Right atrium auricular region (tissue), 2 donors: ENCODE data around the gene OR4D1. TPM values are rescaled to one million over a fixed set of nuclear protein-coding genes. Genes with fewer than 3 reads are reported as not detected.
A peak's percentile ranks its signal among the peaks of the same experiment; 100 is the strongest.

Experiments
- DNase-seq: peaks from one replicate; pipeline ENCODE4 v3.0.0-alpha.2; 2019; ENCODE audit warnings: low spot score
- H3K27ac ChIP-seq, 2 donors: fragments of 200-600 bp; sonication (generic); 1 replicate in 1 of 2; 2 replicates in 1 of 2; pipeline ENCODE4 v1.5.1; 2016 to 2019
- H3K27me3 ChIP-seq, 2 donors: fragments of 200-600 bp; sonication (generic); one replicate each; pipeline versions ENCODE4 v1.5.1 to v1.6.0; 2017 to 2019
- H3K36me3 ChIP-seq: fragments of 200-600 bp; sonication (generic); one replicate; pipeline ENCODE4 v1.5.1; 2016
- H3K4me1 ChIP-seq, 2 donors: fragments of 200-600 bp; sonication (generic); one replicate each; pipeline versions ENCODE4 v1.5.1 to v1.6.0; 2017 to 2019
- H3K4me3 ChIP-seq, 2 donors: fragments of 200-600 bp; sonication (generic); 1 replicate in 1 of 2; 2 replicates in 1 of 2; pipeline ENCODE4 v1.5.1; 2017 to 2019; ENCODE audit warnings: mild to moderate bottlenecking in 1 of 2, moderate library complexity in 1 of 2
- H3K9me3 ChIP-seq, 2 donors: fragments of 200-600 bp; sonication (generic); one replicate each; pipeline ENCODE4 v1.5.1; 2019
- total RNA-seq, 2 donors: library from RNA; depleted of rRNA; stranded (reverse); fragments of >200 nt; gene quantifications; one replicate each; pipeline ENCODE4 v1.1.0, GENCODE V29; 2016
- TF ChIP-seq, protein P1 (sequence below), 2 donors: fragments of 200-600 bp; sonication (generic); IDR thresholded peaks; one replicate each; pipeline ENCODE4 v1.5.1; 2019; ENCODE audit warnings: antibody characterized with exemption in 2 of 2

Gene OR4D1
- total RNA-seq, 2 donors from 2014 or later: not detected

DNA sequence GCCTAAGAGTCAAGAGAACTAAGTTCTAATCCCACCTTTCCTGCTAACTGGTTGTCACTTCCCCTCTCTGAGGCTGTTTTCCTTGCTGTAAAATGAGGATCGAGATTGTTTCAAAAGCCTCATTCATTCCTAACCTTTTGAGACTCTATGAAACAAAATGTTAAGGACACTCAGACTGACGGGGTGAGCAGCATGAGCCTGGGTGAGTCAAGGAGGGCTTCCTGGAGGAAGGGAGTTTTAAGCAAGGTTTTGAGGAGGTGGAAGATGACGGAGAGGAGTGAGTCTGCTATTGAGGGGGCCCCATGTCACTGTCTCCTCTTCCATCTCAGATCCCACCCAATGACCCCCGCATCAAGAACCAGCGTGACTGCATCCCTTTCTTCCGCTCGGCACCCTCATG lies 48.4 kb downstream of the OR4D1 start:
- Histone ChIP-seq H3K9me3 (no peaks in the 10 kb centered on the region), H3K4me3 (no peak overlapping the region), H3K27ac (no peak overlapping the region), H3K27me3 (no peaks in the 10 kb centered on the region), H3K36me3 (no peaks in the 10 kb centered on the region), H3K4me1 (no peaks in the 10 kb centered on the region)
- no peak for DNase-seq
- TF ChIP-seq, protein P1, sequence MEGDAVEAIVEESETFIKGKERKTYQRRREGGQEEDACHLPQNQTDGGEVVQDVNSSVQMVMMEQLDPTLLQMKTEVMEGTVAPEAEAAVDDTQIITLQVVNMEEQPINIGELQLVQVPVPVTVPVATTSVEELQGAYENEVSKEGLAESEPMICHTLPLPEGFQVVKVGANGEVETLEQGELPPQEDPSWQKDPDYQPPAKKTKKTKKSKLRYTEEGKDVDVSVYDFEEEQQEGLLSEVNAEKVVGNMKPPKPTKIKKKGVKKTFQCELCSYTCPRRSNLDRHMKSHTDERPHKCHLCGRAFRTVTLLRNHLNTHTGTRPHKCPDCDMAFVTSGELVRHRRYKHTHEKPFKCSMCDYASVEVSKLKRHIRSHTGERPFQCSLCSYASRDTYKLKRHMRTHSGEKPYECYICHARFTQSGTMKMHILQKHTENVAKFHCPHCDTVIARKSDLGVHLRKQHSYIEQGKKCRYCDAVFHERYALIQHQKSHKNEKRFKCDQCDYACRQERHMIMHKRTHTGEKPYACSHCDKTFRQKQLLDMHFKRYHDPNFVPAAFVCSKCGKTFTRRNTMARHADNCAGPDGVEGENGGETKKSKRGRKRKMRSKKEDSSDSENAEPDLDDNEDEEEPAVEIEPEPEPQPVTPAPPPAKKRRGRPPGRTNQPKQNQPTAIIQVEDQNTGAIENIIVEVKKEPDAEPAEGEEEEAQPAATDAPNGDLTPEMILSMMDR (IDR thresholded peaks at IDR 0.05): no peak

DNA sequence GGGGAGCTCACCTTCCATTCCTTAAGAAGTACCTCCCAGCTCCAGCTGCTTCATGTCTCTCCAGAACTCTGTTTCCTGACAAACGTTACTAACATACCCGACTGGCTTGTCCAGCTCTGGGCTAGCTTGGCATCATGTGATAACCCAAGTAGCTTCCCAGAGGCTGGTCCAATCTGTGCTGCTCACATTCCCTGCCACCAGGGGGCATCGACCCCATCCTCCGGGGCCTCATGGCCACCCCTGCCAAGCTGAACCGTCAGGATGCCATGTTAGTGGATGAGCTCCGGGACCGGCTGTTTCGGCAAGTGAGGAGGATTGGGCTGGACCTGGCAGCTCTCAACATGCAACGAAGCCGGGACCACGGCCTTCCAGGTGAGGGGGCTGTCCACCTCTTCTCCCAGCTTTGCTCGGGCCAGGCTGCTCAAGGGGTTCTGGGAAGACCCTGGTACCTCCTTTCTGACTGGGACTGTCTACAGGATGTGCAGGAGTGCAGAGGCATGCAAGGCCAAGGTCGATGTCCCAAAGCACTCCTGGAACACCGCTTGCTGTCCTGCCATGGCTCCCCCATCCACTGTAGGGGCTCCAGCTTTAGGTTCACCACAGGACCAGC lies 51.9 kb downstream of the OR4D1 start:
- Histone ChIP-seq H3K9me3 (no peaks in the 10 kb centered on the region), H3K27ac (no peak overlapping the region), H3K4me3 (no peak overlapping the region), H3K4me1 (no peaks in the 10 kb centered on the region), H3K36me3 (no peaks in the 10 kb centered on the region), H3K27me3 (no peaks in the 10 kb centered on the region)
- TF ChIP-seq, protein P1 (IDR thresholded peaks at IDR 0.05): peak in 1 of 2 donors; percentile 53
- no peak for DNase-seq

DNA sequence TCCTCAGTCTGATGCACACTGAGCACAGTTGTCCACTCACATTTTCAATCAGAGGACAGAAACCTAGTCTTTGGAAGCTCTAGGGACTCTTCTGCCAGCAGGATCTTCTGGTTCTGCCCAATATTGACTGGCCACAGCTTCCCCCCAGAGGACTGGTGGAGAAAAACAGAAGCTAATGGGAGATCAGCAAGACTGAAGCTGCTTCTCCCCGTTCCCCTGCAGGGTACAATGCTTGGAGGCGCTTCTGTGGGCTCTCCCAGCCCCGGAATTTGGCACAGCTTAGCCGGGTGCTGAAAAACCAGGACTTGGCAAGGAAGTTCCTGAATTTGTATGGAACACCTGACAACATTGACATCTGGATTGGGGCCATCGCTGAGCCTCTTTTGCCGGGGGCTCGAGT lies 54.7 kb downstream of the OR4D1 start:
- no peak for DNase-seq
- Histone ChIP-seq H3K27me3 (no peaks in the 10 kb centered on the region), H3K4me3 (no peak overlapping the region), H3K9me3 (no peaks in the 10 kb centered on the region), H3K27ac (no peak overlapping the region), H3K4me1 (no peaks in the 10 kb centered on the region), H3K36me3 (peaks cover 16% of the 10 kb centered on the region)
- TF ChIP-seq, protein P1 (IDR thresholded peaks at IDR 0.05): no peak

DNA sequence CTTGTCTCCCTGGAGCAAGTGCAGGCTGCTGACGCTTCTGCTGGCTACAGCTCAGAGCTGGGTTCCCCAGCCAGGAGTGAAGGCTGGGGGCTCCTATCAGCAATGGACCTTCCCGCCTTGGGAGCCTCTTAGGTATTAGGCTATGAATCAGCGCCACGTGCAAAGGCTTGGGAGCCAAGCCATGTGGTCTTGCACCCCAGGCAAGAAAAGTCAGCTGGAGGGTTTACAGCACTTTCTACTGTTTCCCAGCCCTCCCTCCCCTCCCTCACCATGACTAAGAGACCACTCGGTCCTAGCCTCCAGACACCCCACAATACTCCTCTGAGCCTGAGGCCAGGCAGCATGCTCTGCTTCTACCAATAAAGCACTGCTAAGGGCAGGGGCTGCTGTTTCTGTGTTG lies 56.6 kb downstream of the OR4D1 start:
- Histone ChIP-seq H3K36me3 (peaks cover 25% of the 10 kb centered on the region), H3K27me3 (no peaks in the 10 kb centered on the region), H3K4me1 (no peaks in the 10 kb centered on the region), H3K27ac (no peak overlapping the region), H3K9me3 (no peaks in the 10 kb centered on the region), H3K4me3 (no peak overlapping the region)
- TF ChIP-seq, protein P1 (IDR thresholded peaks at IDR 0.05): no peak
- no peak for DNase-seq

DNA sequence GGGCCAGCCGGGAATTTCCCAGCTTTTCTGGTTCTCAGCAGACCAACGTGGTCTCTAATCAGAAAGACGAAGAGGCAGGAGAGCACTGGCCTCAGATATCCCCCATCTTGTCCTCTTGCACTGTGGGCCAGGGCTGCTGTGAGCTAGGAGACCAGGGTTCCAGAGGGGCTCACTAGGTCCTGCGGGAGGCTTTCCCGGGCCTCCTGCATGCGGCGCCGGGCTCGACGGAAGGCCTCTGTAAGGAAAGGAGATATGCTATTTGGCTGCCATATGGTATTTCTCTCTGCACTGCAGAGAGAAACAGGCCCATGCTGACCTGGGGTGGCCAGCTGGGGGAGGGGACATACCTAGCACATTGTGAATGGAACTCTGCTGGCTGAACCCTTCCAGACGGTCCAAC lies 57.8 kb downstream of the OR4D1 start:
- TF ChIP-seq, protein P1 (IDR thresholded peaks at IDR 0.05): no peak
- Histone ChIP-seq H3K4me3 (no peak overlapping the region), H3K27ac (no peak overlapping the region), H3K4me1 (no peaks in the 10 kb centered on the region), H3K9me3 (no peaks in the 10 kb centered on the region), H3K27me3 (no peaks in the 10 kb centered on the region), H3K36me3 (peaks cover 36% of the 10 kb centered on the region)
- DNase-seq: no peak

DNA sequence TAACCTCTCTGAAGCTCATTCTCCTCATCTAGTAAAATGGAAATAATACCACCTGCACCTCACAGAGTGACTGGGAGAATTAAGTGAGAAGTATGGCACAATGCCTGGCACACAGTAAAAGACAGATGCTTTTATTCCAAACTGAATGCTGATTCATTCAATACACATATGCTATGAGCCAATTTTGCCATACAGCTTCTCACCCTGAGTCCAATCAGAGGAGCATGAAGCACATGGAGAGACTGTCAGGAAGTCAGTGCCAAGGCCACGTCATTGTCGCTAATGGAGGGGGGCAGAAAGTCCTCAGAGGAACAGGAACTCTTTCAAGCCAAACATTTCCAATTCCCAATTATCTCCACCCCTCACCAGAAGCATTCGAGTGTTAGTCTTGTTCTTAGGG lies 59.3 kb downstream of the OR4D1 start:
- DNase-seq: no peak
- peaks cover 48% of the 10 kb centered on the region for H3K36me3 ChIP-seq
- TF ChIP-seq, protein P1 (IDR thresholded peaks at IDR 0.05): no peak

More for the DNA sequence above, 59.3 kb downstream of the OR4D1 start:
- Histone ChIP-seq H3K27me3 (no peaks in the 10 kb centered on the region), H3K9me3 (no peaks in the 10 kb centered on the region), H3K4me1 (no peaks in the 10 kb centered on the region), H3K4me3 (no peak overlapping the region), H3K27ac (no peak overlapping the region)
